CD4-positive, alpha-beta T cell (primary cell): ENCODE results near the gene DPEP3. TPM values are rescaled to one million over a fixed set of nuclear protein-coding genes. Genes with fewer than 3 reads are reported as not detected.

Source experiments
- ATAC-seq: fragments of 200-7000 bp; cut with Tn5 transposase; one replicate; pipeline ENCODE4 v1.10.0; 2022; ENCODE audit warnings: mild to moderate bottlenecking; ENCODE audit not compliant: poor library complexity
- CTCF ChIA-PET: fragments of 350-600 bp; sonication (Branson Sonifier 250); formaldehyde crosslinking; loops from one replicate; lab custom pipeline; 2021; ENCODE audit warnings: antibody characterized with exemption, inconsistent platforms; lab: Charles Lee
- POLR2A ChIA-PET: fragments of 350-600 bp; sonication (Branson Sonifier 250); formaldehyde crosslinking; loops from one replicate; lab custom pipeline; 2021; ENCODE audit warnings: antibody characterized with exemption, inconsistent platforms; lab: Charles Lee
- DNase-seq, 14 experiments: peaks; one replicate each; pipeline ENCODE4 v3.0.0-alpha.2; 2013 to 2020; ENCODE audit warnings: mixed read lengths in 2 of 14
- H3K27ac ChIP-seq, 2 donors: one replicate each; pipeline versions ENCODE4 v1.5.1 to v1.7.0; 2013; ENCODE audit warnings: low read length in 2 of 2, low read depth in 1 of 2, mild to moderate bottlenecking in 1 of 2
- H3K27me3 ChIP-seq, 2 experiments: 1 replicate in 1 of 2; 2 replicates in 1 of 2; pipeline versions ENCODE4 v1.6.1 to v1.7.0; 2013; ENCODE audit warnings: low read length in 2 of 2, control low read depth in 1 of 2, mild to moderate bottlenecking in 1 of 2, moderate library complexity in 1 of 2; ENCODE audit not compliant: insufficient read depth in 2 of 2, control insufficient read depth in 1 of 2
- H3K36me3 ChIP-seq: one replicate; pipeline ENCODE4 v1.6.1; 2013; ENCODE audit warnings: low read length, control low read depth; ENCODE audit not compliant: insufficient read depth
- H3K4me1 ChIP-seq: one replicate; pipeline ENCODE4 v1.6.1; 2013; ENCODE audit warnings: low read length, control low read depth; ENCODE audit not compliant: insufficient read depth
- H3K4me3 ChIP-seq: one replicate; pipeline ENCODE4 v1.5.1; 2013; ENCODE audit warnings: mild to moderate bottlenecking, low read length, moderate library complexity
- H3K9me3 ChIP-seq, 2 experiments: 1 replicate in 1 of 2; 2 replicates in 1 of 2; pipeline versions ENCODE4 v1.6.1 to v1.7.0; 2013; ENCODE audit warnings: low read length in 2 of 2, mild to moderate bottlenecking in 2 of 2, control low read depth in 1 of 2, moderate library complexity in 1 of 2; ENCODE audit not compliant: control insufficient read depth in 1 of 2, insufficient read depth in 1 of 2
- H3K27ac Mint-ChIP-seq: one replicate; pipeline ENCODE4 v1.8.0; 2020; ENCODE audit warnings: mixed read lengths
- H3K27me3 Mint-ChIP-seq: one replicate; pipeline ENCODE4 v1.8.0; 2021; ENCODE audit warnings: mixed read lengths
- H3K36me3 Mint-ChIP-seq: one replicate; pipeline ENCODE4 v1.8.0; 2021; ENCODE audit warnings: low read depth, mixed read lengths
- H3K4me1 Mint-ChIP-seq: one replicate; pipeline ENCODE4 v1.8.0; 2021; ENCODE audit warnings: low read depth, mixed read lengths
- H3K4me3 Mint-ChIP-seq: one replicate; pipeline ENCODE4 v1.8.0; 2020; ENCODE audit warnings: mild to moderate bottlenecking, mixed read lengths
- H3K9me3 Mint-ChIP-seq: one replicate; pipeline ENCODE4 v1.8.0; 2020; ENCODE audit warnings: mixed read lengths
- intact Hi-C, 2 experiments: fragments of 100-400 bp; cut with DNase I in 1 of 2; cut with micrococcal nuclease in 1 of 2; formaldehyde crosslinking; loops; one replicate each; pipeline versions ENCODE4 v1.15.1 to v1.9.0; 2023 to 2025; cut with DNase I, micrococcal nuclease
- total RNA-seq, 174 experiments: library from RNA in 2 of 174; stranded (reverse) in 2 of 174; gene quantifications; one replicate each; pipeline ENCODE4 v1.2.3 and lab custom pipeline; 2021 to 2026
- TF ChIP-seq, protein P1 (sequence below): fragments of 200-600 bp; IDR thresholded peaks from one replicate; pipeline ENCODE4 v1.8.0; 2022; ENCODE audit warnings: antibody characterized with exemption, mild to moderate bottlenecking

DPEP3 gene
- total RNA-seq, 2 experiments from 2014 or later = 0.53 to 0.63 TPM

DNA sequence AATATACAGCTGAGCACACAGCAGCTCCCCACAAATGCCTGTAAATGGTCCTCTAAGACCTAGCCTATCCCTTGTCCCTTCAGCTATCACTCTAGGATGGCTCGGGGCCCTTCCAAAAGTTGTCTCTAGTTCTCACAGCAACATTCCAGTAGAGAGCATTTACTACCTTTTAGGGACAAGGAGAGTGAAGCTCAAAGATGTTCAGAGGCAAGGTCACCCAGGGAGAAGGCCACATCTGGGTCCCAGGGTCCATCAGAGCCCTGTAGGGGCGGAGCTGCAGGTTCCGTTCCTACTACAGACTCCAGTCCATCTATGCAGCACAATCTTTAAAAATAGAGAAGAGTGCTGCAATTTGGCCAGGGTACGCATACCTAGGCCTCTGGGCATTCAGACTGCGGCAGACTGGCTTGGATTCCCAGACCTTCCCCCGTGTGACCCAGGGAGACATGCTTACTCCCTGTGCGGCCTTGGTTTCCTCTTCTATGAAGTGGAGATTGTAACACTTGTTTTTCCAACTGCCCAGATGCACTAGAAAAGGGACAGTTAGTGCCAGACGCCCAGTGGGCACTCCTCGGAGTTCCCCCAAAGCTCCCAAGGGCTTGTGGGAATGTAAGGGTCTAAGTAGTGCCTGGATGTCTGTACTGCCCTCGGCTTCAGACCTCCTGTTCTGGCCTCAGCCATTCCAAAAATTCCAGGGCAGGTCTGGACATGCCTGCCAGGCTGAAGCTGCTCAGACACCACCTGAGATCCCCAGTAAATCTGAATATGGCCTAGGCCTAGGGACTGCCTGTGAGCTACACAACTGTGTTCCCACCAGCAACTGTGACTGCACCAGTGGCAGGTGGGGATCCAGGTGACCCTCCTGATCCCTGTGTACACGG is 14.4 kb downstream of the DPEP3 start:
- H3K4me3 Mint-ChIP-seq = peak overlapping the region; percentile 98
- H3K4me1 Mint-ChIP-seq = peaks cover 24% of the 10 kb centered on the region
- ChIA-PET CTCF (no interaction called here), POLR2A (interaction anchor here (0.7 to 4.9 kb wide), 5 partner anchors 18 to 33 kb away, joined by 3 to 36 read pairs (median 4); partner anchors contain the start of genes DPEP2 and PSMB10)
- H3K9me3 ChIP-seq = no peaks in the 10 kb centered on the region
- ATAC-seq (no peak), DNase-seq (no peak)
- H3K27me3 Mint-ChIP-seq = no peaks in the 10 kb centered on the region
- no peaks in the 10 kb centered on the region for H3K27me3 ChIP-seq
- H3K36me3 Mint-ChIP-seq = peaks cover 15% of the 10 kb centered on the region
- H3K4me3 ChIP-seq = no peak overlapping the region
- intact Hi-C loops = no loop called here
- no peak overlapping the region for H3K27ac Mint-ChIP-seq
- H3K9me3 Mint-ChIP-seq = no peaks in the 10 kb centered on the region
- H3K27ac ChIP-seq = no peak overlapping the region
- TF ChIP-seq, protein P1, sequence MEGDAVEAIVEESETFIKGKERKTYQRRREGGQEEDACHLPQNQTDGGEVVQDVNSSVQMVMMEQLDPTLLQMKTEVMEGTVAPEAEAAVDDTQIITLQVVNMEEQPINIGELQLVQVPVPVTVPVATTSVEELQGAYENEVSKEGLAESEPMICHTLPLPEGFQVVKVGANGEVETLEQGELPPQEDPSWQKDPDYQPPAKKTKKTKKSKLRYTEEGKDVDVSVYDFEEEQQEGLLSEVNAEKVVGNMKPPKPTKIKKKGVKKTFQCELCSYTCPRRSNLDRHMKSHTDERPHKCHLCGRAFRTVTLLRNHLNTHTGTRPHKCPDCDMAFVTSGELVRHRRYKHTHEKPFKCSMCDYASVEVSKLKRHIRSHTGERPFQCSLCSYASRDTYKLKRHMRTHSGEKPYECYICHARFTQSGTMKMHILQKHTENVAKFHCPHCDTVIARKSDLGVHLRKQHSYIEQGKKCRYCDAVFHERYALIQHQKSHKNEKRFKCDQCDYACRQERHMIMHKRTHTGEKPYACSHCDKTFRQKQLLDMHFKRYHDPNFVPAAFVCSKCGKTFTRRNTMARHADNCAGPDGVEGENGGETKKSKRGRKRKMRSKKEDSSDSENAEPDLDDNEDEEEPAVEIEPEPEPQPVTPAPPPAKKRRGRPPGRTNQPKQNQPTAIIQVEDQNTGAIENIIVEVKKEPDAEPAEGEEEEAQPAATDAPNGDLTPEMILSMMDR = no peak
- H3K4me1 ChIP-seq = peaks cover 25% of the 10 kb centered on the region
- peaks cover 2% of the 10 kb centered on the region for H3K36me3 ChIP-seq

DNA sequence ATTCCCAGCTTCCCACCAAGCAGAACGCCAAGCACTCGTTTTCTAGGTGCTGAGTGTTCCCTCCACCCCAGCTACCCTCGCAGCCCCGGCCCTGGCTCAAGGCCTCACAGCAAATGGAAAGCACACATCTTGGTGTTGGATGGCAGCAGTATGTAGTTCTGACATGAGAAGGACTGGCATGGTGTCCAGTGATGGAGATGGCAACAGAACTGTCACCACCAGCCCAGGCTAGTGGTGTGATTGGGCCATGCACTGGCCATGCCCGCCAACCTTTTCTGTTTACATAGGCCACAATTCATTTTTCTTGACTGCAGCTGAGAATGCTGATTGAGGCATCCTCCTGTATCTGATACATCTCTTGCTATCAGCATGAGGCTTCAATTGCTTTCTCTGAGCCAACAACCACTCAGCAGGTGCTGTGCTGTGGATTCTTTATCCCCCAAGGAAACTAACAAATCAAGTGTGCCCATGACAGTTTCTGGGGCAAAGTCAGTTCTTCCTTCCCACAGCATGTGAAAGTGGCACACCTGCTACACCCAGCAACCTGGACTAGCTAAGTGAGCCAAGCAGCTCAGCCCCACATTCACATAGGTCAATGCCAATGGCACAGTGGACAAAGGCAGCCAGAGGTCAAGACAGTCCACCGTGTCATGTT is 15.7 kb downstream of the DPEP3 start:
- H3K27me3 ChIP-seq = no peaks in the 10 kb centered on the region
- Mint-ChIP-seq H3K36me3 (peaks cover 17% of the 10 kb centered on the region), H3K27ac (no peak overlapping the region), H3K4me3 (peak overlapping the region; percentile 54), H3K4me1 (peaks cover 24% of the 10 kb centered on the region), H3K27me3 (no peaks in the 10 kb centered on the region), H3K9me3 (no peaks in the 10 kb centered on the region)
- H3K36me3 ChIP-seq = peaks cover 9% of the 10 kb centered on the region
- ATAC-seq (no peak), DNase-seq (no peak)
- TF ChIP-seq, protein P1 = no peak
- CTCF ChIA-PET = no interaction called here
- POLR2A ChIA-PET = interaction anchor here (1.0 to 2.1 kb wide), 2 partner anchors 20 to 29 kb away, joined by 3 to 8 read pairs; no protein-coding TSS in a partner anchor
- no peak overlapping the region for H3K4me3 ChIP-seq
- peaks cover 25% of the 10 kb centered on the region for H3K4me1 ChIP-seq
- H3K27ac ChIP-seq = no peak overlapping the region
- intact Hi-C loops = no loop called here
- no peaks in the 10 kb centered on the region for H3K9me3 ChIP-seq

DNA sequence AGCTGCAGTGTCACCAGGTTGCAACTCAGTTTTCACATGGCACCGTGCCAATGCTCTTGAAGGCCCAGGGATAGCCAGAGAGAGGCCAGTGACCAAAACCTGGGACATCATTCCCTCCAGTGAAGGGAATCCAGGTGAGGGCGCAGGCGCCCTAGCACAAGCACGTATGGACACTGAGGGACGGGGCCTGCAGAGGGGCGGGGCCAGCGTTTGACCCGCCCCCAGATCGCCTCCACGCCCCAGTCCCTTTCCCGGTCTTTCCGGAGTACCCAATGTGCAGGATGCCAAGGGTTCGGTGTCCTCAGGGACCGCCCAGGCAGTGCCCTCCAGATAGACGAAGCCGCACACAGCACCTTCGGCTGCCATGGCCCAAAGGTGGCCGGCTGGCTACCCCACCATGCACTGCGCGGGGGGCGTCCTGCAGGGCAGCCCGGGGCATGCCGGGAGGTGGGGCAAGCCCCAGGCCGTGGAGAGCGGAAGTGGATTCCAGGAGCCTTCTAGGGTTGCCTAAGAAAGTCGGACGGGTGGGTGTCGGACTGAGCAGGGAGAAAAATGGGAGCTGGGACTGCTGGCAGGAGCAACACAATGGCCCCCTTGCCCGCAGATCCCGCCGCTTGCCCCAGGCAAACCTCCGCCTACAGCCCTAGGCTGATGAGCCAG is 16.5 kb downstream of the DPEP3 start:
- no peaks in the 10 kb centered on the region for H3K27me3 ChIP-seq
- peaks cover 14% of the 10 kb centered on the region for H3K36me3 ChIP-seq
- intact Hi-C loops = no loop called here
- Mint-ChIP-seq H3K27me3 (no peaks in the 10 kb centered on the region), H3K4me1 (peaks cover 18% of the 10 kb centered on the region), H3K9me3 (no peaks in the 10 kb centered on the region), H3K4me3 (no peak overlapping the region), H3K36me3 (peaks cover 15% of the 10 kb centered on the region), H3K27ac (no peak overlapping the region)
- no peak overlapping the region for H3K27ac ChIP-seq
- ChIA-PET CTCF (no interaction called here), POLR2A (interaction anchor here (2.1 kb wide), 1 partner anchor 21 kb away, joined by 8 read pairs; no protein-coding TSS in a partner anchor)
- ATAC-seq (no peak), DNase-seq (no peak)
- no peak overlapping the region for H3K4me3 ChIP-seq
- H3K9me3 ChIP-seq = no peaks in the 10 kb centered on the region
- H3K4me1 ChIP-seq = peaks cover 18% of the 10 kb centered on the region
- TF ChIP-seq, protein P1 = no peak
